Raji (cell line): ENCODE results near the gene TMEM54.

Experiments used
- POLR2A ChIP-seq: IDR thresholded peaks from 2 replicates; pipeline ENCODE4 v1.6.1; 2011; ENCODE audit warnings: low read depth, low read length, control low read depth; ENCODE audit not compliant: insufficient read depth

Gene TMEM54, protein sequence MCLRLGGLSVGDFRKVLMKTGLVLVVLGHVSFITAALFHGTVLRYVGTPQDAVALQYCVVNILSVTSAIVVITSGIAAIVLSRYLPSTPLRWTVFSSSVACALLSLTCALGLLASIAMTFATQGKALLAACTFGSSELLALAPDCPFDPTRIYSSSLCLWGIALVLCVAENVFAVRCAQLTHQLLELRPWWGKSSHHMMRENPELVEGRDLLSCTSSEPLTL

DNA sequence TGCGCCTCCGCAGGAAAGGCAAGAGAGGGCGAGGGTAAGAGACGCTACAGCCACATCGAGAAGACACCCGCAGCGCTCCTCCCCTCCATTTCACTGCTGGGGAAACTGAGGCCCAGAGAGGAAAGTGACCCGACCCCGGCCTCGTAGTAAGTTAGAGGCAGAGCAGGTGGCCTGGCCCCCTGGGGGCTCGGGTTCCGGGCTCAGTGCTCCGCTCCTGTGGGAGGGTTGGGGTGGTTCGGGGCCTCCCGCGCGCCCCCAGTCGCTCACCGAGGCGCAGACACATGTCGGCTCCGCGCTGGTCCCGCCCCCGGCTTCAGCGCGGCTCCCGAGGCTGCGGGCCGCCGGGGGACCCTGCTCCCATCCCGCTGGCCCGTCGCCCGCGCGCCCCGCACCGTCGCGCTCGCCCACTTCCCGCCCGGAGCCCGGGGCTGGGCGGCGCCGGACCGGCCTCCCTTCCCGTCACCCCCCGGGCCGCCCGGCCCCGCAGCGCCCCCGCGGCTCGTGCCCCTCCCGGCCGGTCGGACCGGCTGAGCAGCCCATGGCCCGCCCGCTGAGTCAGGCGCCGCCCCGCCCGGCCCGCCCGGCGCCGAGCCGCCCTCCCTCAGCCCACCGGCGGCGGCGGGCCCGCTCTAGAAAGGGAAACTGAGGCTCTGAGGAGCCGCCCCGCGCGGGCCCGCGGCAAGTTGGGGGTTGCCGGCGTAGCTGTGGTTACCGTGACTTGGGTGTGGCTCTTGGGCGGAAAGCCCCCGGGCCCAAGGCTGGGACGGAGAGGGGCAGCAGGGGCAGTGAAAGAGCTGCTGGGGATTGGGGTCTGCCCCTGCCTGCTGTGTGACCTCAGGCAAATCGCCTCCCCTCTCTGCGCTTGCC is at the start of gene TMEM54:
Gene TMEM54, minus strand, starts transcription at position 434 of the 867 bp plus-strand sequence. Its CDS starts 151 bp downstream, at position 283.
- no peak for TF ChIP-seq POLR2A

DNA sequence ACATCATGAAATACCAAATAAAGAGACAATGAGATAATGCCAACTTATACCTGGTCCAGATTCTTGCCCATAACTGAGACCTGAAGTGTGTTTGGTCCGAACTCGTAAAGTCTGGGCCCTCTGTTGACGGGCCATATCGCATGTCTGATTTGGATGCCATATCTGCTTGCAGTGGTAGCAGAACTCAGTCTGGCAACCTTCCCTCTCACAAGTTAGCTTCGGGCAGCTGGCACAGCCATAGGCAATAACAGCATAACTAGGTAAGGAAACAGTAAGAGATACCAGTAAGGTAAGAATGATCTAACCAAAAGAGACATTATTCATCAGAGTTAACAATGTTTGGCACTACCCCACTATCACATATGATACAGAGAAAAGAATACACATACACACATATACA is 48.3 kb upstream of the TMEM54 start:
- TF ChIP-seq POLR2A, result no peak

GRCh38 chr1:32948905-32949304 is 47.7 kb upstream of the TMEM54 start:
- no peak for TF ChIP-seq POLR2A

DNA sequence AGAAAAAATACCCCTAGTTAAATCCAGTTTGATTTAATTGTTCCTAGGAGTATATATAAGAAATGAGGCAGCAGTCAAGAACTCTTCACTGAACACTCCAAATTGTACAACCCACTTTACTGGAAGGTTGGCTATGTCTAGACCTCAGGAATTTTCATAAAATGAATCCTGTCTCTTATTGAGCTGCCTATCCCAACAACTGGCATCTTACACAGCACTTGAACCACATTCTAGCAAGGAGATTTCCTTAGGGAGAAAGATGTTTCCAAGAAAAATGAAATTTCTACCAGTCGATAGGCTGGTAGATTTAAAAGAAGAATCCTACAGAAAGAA is 47.2 kb upstream of the TMEM54 start:
- no peak for TF ChIP-seq POLR2A

DNA sequence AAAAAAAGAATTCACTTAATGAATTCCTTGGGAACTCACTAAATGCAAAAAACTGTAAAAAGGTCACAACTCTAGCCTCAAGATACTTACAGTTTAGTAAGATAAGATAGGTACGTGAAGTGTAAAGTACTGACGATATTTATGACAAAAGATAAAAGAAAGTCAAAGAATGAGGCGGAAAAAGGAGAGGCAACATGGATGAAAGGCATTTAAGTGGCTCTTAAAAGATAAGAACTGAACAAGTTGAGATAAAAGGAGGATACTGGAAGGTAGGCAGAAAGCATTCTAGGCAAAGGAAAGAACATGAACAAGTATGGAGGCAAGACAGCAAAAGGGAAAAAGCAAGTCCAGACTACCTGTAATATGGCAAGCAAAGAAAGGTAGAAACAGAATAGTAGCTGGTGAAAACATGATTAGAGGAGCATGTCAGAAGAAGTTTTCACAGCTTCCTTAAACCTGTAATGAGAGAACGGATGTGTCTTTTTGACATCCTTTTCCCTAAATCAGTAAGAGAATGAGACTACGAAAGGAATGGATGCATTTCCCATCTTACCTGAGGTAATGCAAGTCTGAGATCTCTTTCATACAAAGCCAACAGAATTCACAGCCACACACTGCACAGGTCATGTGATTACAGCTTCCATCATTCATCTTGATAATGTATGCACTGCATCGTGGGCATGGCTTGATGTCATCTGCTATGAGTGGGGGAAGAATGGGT is 46.6 kb upstream of the TMEM54 start:
- no peak for TF ChIP-seq POLR2A

GRCh38 chr1:32946413-32946812 is 45.2 kb upstream of the TMEM54 start:
- TF ChIP-seq POLR2A, result no peak

DNA sequence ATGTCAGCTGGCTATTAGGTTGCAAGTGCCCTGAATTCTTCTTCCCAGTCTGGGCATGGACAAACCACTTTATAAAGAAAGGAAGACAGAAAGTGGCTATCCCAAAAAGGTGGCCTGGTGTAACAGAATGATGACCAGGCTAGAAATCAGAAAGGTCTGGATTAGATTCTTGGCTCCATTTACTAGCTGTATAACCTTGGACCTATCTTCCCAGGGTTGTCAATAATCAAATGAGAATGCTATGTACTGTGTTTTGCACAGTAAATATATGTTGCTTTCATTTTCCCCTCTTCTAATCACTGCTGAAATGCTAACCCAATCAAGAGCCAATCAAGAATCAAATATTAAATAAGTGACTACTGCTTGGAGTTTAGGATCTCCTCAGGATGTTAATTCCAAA is 43.0 kb upstream of the TMEM54 start:
- no peak for TF ChIP-seq POLR2A

DNA sequence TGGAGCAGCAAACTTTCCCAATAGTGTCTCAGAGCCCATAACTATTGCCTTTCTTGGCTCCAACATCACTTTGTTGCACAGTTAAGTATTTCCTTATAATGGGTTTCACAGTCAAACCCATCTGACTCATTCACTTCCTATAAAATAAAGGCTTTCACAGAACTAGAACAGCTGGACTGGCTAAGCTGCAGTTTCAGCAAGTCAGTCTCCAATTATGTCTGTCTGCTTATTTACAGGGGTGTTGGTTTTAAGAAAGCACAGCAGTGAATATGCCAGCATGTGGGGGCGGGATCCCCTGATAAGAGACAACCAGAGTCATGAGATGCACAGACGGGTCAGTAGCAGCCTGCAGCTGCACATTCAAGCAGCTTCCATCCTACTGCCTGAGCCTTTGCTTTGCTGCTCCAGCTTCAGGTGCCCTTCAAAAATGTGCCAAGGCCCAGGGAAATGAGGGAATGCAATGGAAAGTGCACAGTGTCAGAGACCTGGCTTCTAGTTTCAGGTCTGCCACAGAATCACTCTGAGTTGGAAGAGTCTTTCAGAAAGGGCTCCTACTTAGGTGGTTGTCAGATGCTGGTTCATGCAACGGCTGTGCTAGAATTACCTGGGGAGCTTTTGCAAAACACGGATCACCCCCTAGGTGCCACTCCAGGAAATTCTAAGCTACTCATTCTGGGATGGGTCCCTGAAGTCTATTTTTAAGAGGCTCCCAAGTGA is 38.6 kb upstream of the TMEM54 start:
- no peak for TF ChIP-seq POLR2A

DNA sequence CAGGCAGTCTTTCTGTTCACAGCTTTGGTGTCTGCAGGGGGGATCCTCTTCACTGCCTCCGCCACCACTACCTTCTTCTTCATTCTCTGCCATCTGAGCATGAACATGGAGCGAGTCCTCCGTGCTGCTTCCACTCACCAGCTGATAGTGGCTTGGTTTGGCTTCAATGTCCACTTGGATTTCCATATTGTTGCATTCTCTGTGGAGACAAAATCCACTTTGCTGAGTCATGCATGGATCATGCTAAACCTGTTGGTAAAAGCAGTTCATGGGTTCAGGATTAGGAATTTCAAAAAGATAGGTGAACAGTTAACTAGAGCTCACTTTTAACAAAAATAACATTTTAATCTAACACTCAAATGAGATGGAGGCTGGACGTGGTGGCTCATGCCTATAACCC is 35.9 kb upstream of the TMEM54 start:
- no peak for TF ChIP-seq POLR2A

DNA sequence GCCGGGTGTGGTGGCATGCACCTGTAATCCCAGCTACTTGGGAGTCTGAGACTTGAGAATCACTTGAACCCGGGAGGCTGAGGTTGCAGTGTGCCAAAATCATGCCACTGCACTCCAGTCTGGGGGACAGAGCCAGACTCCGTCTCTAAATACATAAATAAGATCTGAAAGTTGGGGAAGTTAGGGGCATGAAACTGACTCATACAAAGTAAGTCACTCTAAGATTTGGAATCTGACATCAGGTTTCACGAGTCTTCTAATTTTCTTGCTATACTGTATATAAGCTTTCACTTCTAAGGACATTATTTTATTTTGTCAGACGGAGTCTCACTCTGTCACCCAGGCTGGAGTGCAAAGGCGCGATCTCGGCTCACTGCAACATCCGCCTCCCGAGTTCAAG is 33.3 kb upstream of the TMEM54 start:
- no peak for TF ChIP-seq POLR2A

DNA sequence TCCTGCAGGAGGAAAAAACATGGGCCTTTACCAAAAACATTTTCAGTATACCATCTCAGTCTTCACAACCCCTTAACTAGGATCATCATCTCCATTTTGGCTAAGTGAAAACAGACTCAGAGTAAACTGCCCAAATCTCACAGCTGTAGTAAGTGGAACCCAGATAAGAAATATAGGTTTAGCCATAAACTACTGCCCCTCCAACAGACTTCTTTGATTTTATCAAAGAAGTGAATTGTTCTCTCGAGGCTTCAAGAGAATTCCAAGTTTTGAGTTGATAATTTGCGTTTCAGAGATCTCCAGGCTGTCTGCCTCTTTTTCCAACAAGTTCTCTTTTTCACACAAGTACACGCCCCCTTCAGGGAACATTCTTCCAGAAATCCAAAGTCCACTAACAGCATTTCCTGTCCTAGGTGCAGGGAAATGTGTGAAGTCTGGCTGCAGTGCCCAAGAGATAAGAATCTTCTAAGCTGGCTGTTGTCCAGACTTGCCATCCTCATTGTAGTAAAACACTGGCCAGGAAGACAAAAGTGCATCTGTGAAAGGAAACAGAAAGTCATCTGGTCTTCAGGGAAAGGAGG is 32.6 kb upstream of the TMEM54 start:
- TF ChIP-seq POLR2A, result no peak

DNA sequence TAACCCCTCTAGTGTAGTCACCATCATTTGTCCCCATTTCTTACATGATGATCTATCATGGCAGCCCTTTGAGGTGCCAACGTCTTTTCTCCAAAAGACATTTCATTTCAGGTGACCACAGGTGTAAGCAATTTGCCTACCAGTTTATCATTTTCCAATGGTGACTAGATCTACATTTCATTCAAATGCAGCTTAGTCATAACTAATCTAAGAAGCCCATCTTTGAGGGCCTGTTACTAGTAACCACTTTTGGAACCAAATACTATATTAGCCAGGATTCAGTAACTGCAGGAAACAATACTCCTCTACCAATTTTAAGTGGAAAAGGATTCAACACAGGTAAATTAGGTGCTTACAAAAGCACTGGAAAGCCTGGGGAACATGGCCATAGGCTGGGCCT is 30.6 kb upstream of the TMEM54 start:
- no peak for TF ChIP-seq POLR2A

GRCh38 chr1:32929366-32929765 is 28.2 kb upstream of the TMEM54 start:
- no peak for TF ChIP-seq POLR2A

DNA sequence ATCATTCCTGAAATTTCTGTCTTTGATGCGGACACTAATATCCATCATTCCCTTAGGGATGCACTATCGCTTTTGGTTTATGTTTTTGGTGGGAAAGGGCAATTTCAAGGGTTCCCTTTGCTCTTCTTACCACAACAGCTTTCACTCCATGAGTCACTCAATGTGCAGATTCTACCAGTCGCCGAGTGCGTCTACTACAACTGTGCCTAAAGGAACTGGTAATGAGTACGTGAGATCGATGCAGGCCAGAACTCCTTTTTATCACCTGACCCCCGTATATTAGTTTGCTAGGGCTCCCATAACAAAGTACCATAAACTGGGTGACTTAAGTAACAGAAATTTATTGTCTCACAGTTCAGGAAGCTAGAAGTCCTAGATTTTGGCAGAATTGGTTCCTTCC is 27.5 kb upstream of the TMEM54 start:
- TF ChIP-seq POLR2A, result no peak

- no peak for TF ChIP-seq POLR2A
Measured at GRCh38 chr1:32928285-32928684, 27.1 kb upstream of the TMEM54 start.
